HG03521 (cell line): Measurements from ENCODE around the gene GABRD.

ENCODE experiments used
- ATAC-seq: cut with Tn5 transposase; IDR thresholded peaks from one replicate; pipeline ENCODE4 v1.9.1; 2021; ENCODE audit warnings: mild to moderate bottlenecking, moderate library complexity; ENCODE audit not compliant: unreplicated experiment

Gene GABRD

GRCh38 chr1:2052054-2052679 is 33.0 kb downstream of the GABRD start:
- ATAC-seq = no peak

DNA sequence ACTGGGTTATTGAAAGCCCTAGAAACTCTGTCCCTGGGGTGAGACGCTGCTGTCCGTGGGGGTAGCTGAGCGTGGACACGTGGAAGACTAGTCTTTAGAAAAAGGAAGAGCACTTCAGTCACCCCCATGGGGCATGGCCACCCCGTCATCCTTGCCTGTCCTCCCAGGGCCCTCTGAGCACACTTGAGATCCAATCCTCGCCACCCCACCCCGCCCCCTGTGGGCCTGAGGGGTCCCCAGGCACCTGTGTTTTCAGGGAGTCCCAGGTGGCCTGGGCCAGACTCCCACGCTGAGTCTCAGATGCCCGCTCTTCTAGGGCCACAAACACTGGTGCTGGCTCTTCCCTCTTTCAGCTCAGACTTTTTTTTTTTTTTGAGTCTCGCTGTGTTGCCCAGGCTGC is 33.6 kb downstream of the GABRD start:
- no peak for ATAC-seq

DNA sequence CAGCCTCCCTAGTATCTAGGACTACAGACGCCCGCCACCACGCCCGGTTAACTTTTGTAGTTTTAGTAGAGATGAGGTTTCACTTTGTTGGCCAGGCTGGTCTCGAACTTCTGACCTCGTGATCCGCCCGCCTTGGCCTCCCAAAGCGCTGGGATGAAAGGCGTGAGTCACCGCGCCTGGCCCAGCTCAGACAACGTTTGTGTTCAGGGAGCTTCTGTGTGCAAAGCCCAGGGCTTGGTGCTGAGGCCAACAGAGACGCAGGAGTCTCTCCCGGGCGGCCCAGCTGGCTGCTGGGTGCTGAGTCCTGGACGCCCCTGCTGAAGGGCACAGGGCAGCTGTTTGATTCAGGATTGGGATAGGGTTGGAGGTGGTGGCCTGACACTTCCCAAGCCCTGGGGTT is 34.1 kb downstream of the GABRD start:
- ATAC-seq = no peak

GRCh38 chr1:2053784-2054376 is 34.7 kb downstream of the GABRD start:
- no peak for ATAC-seq

GRCh38 chr1:2054560-2054959 is 35.4 kb downstream of the GABRD start:
- ATAC-seq = no peak

GRCh38 chr1:2055911-2056575 is 36.9 kb downstream of the GABRD start:
- no peak for ATAC-seq

DNA sequence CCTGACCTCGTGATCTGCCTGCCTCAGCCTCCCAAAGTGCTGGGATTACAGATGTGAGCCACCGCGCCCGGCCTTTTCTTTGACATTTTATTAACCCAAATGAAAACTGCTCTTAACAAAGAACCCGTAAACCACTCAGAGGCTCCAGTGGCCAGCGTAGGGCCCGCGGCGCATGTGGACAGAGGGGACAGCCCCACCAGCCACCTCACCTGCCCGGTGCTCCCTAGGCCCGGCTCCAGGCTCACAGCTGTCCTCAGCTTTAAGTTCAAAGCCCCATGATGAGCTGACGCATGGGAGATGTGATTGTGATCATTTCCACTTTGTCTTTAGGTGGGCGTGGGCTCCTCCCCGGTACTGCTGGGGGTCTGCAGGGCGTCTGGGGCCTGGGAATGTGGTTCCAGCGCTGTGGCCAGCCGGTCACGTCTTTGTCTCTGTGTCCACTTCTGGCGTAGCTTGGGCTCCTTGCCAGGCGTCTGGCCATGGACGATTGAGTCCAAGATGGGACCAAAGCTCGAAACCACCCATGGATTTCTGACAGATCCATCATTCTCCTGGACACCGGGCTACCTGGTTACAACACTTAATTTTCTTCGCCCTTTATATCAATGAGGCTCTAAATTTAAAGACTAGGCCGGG is 37.9 kb downstream of the GABRD start:
- ATAC-seq = no peak

DNA sequence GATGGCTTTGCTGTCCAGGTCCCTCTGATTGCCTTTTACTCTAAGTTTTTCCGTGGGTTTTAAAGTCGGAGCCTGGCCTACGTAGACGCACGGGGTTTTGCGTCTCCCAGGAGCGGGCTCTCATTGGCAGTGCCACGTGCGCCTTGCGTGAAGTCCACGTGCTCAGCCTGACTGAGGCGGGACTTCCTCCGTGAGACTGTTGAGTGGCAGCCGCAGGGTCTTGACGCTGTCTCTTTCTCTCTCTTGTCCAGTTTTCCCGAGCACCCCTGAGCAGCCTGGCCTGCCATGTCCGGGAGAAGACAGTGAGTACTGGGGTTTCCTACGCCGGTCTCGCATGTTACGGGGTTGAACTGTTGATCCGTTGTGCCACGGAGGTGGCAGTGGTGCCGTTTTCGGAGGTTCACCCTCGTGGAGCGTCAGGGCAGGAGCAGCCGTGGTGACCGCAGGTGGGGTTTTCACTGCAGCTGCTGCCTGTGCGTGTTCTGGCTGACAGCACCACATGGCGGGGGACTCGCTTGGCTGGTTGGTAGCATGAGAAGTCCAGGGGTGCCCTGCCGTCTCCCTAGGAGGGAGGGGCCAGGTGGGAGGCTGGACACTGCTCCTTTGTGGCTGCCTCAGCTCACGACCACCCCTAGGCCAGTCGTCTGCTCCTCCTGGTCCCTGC is 40.3 kb downstream of the GABRD start:
- no peak for ATAC-seq

- no peak for ATAC-seq
These were observed 40.9 kb downstream of the GABRD start for GRCh38 chr1:2060072-2060471.

DNA sequence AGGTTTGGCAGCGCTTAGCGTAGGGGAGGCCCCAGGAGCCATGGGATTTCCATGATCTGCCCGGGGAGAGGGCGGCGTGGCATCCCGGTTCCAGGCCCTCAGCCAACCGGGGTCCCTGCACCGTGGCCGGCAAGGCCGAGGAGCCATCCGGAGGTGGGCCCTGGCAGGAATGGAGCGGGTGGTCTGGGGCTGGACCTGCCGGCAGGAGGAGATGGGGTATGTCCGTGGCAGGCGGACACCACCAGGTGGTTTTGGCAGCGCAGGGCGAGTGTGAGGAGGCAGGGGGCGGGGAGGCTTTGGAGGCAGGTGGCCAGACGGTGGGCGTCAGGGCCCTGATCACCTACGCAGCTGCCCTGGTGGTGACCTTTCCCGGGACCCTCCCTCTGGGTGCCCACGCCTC is 41.4 kb downstream of the GABRD start:
- no peak for ATAC-seq

- no peak for ATAC-seq
These were observed 42.1 kb downstream of the GABRD start for GRCh38 chr1:2061065-2061778.

DNA sequence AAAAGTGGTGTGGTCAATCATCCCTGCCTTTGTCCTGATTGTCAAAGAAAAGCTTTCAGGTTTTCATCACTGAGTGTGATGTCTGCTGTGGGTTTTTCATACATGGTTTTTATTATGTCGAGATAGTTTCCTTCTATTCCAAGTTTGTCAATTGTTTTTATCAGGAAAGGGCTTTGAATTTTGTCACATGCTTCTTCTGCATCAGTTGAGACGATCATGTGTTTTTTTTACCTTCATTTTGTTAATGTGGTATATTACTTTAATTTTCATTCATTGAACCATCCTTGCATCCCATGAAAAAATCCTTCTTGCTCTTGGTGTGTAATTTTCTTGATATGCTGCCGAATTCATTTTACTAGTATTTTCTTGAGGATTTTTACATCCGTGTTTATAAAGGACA is 46.6 kb downstream of the GABRD start:
- no peak for ATAC-seq

- no peak for ATAC-seq
These were observed 48.2 kb downstream of the GABRD start for GRCh38 chr1:2067393-2067792.

DNA sequence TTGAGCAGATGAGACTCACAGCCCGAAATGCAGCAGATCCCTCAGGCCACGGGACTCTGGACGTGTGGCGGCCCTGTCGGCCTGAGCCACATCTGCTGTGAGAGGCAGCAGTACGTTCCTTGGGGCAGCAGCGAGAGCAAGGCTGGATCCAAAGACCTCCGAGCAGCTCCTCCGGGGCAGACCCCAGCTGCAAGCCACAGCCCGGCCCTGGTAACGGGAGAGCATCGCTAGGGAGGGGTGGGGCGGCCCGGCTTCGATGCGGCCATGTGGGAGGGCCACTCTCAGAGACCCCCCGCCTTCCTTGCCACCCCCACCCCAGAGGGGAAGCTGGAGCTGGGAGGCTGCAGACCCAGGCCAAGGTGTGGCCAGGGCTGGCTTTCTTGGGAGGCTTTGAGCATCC is 48.8 kb downstream of the GABRD start:
- ATAC-seq = no peak

- ATAC-seq = no peak
These were observed 49.8 kb downstream of the GABRD start for GRCh38 chr1:2068951-2069350.

DNA sequence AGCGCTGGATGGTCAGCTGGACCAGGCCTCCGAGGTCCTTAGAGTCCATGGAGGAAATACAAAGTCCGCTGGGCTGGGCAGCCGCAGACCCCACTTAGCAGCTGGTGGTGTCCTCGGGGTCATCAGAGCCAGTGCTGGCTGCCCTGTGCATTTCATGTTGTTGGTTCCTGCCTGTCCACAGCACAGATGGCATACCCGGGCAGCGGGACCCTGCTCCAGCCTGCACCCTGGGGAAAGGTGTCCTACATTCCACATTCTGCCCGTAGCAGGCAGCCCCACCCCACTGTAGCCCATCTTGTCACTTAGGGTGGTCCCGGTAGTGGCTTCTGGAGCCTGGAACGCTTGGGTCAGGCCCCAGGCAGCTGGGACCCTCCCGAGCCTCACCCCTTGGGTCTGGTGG is 50.9 kb downstream of the GABRD start:
- no peak for ATAC-seq

GRCh38 chr1:2070800-2071530 is 51.8 kb downstream of the GABRD start:
- ATAC-seq = no peak

DNA sequence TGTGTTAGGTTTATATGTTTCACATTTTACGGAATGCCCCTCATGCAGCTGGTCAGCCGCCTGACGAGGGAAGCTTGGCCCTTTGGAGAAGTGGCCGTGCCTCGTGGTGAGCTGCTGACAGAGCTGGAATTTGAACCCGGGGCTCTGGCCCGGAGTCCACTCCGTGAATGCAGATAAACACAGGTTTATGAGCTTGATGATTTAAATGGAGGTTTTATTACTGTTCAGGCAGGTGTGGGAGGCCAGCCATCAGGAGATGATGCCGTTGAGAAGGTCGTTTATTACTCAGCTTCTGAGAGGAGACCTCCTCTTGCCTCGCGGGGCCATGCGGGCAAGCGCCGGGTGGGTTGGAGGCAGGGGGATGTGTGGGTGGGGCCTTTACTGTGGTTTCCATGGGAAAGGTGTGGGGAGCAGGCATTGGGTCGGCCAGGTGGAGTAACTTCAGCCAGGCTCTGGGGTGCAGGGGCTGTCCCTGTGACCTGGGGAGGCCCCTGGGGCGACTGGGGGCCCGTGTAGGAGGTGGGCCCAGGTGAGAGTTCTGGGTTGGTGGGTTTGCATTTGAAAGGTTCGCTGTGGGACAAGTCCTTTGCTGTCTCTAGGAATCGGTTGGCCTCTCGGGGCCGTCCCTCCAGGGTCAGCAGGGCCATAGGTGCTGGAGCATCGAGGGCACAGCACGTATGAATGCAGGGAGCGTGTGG is 53.1 kb downstream of the GABRD start:
- no peak for ATAC-seq

DNA sequence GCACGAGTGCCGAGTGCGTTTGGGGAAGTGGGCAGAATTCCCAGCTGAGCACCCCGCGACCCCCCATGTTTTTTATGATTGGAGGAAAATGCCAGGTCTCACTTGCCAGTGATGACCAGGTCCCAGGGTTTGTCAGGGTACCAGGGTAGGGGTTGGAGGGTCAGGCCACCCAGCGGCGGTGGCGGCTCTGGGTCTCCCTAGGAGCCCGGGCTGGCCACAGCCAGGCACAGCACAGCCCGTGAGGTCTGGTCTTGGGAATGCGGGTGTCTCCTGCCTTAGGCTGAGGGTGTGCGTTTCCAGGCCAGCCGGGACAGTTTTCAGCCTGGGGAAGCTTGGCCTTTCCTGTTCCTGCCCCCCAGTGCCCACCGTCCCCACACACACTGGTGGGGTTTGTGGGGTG is 53.7 kb downstream of the GABRD start:
- ATAC-seq = no peak
